ENCODE measurements around the gene MCOLN1.

MCOLN1 gene

GRCh38 chr19:7502552-7502951 lies 19.9 kb upstream of the MCOLN1 start:
- DNase-seq (ENCODE audit: low read depth): no peak

DNA sequence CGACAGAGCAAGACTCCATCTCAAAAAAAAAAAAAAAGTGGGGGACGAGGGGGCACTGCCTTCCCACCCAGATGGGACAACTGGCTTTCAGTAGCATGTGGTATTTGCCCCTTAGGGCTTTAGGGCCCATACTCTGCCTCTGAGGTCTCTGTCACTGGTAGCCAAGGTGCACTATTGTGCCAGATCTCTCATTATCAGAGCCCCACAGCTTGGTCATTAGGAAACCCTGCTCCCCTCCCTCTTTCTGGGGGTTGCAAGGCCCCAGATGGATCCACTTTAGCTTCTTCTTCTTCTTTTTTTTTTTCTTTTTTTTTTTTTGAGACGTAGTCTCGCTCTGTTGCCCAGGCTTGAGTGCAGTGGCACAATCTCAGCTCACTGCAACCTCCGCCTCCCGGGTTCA lies 17.7 kb upstream of the MCOLN1 start:
- no peak for DNase-seq (ENCODE audit: low read depth)

DNA sequence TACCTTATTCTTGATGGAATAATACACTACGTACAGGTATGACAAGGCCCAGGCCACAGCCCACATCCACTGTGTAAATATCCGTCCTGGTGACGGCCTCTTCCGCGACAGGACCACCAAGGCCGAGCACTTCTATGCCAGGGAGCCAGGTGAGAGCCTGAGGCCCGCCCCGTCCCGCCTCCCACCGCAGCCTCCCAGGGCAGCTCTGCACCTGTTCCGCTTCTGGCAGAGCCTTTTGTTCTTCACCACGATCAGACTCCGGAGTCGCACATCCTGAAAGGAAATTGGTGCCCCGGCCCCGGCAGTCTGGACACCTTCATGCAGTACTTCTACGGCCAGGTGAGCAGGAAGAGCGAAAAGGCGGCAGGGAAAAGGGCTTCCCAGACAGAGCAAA lies 17.1 kb upstream of the MCOLN1 start:
- no peak for DNase-seq (ENCODE audit: low read depth)

GRCh38 chr19:7505682-7506384 lies 16.6 kb upstream of the MCOLN1 start:
- DNase-seq (ENCODE audit: low read depth): peak; percentile 30

DNA sequence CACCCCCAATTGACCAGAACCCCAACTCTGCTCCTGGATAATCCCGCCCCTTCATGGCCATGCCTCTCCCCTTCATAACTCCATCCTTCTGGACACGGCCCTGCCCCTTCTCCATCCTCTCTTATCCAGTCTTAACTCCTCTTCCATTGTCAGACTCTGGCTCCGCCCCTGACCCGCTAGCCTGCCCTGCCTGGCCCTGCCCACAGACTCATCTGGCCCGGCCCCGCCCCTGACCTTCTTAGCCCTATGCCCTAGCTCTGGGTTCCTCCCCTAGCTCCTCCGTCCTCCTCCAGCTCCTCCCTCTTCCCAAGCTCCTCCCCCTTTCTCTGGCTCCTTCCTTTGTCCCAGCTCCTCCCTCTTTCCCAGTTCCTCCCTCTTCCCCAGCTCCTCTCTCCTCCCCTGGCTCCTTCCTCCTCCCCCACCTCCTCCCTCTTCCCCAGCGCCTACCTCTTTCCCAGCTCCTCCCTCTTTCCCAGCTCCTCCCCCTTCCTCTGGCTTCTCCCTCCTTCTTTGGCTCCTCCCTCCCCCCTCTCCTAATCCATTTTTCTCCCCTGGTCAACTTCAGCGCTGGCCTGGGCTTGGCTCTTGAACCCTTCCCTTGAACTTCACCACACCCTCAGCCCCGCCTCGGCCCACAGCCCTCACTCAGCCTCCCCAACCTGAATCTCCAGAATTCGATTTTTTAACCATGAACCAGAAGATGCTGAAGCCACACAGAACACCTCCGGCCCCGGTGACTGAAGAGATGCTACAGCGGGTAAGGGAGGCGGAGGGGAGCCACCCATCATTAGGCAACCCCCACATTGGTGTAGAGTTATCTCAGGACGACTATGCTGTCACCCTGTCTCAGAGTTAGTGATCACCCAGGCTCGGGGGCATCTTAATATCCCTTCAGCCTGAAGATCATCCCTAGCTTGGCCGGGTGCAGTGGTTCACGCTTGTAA lies 15.8 kb upstream of the MCOLN1 start:
- peak; percentile 64 for DNase-seq (ENCODE audit: low read depth)

DNA sequence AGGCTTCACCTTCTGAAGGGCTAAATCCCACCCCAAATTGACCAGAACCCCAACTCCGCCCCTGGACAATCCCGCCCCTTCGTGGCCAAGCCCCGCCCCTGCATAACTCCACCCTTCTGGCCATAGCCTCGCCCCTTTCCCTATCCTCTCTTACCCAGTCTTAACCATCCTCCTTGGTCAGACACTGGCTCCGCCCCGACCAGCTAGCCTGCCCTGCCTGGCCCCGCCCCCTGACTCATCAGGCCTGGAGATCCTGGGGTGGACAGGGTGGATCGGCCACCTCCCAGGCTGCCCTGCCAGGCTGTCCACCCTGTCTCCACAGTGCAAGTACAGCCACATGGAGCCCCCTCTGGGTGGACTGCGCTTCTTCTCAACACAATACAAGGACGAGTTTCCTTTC lies 14.5 kb upstream of the MCOLN1 start:
- peak; percentile 38 for DNase-seq (ENCODE audit: low read depth)

DNA sequence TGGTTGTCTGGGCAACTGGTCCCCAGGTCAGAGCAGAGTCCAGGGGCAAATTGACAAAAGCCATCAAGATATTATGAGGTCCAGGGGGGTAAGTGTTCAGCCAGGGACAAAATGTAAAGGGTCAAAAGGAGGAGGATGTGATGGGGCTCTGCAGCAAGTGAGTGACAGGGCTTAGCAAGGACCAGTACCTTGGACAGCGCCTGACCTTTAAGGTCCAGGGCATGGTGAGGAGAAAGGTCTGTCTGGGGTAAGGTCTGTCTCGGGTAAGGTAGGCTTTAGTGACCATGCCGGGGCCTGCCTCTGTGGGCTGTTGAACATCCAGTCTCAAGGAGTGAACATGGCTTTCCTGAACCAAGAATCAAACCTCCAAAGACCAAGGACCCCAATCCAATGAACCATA lies 12.8 kb upstream of the MCOLN1 start:
- DNase-seq (ENCODE audit: low read depth): no peak

- no peak for DNase-seq (ENCODE audit: low read depth)
Measured at GRCh38 chr19:7512400-7512851, 10.0 kb upstream of the MCOLN1 start.

GRCh38 chr19:7513809-7514642 lies 8.4 kb upstream of the MCOLN1 start:
- no peak for DNase-seq (ENCODE audit: low read depth)

GRCh38 chr19:7515110-7515644 lies 7.2 kb upstream of the MCOLN1 start:
- DNase-seq (ENCODE audit: low read depth): no peak

DNA sequence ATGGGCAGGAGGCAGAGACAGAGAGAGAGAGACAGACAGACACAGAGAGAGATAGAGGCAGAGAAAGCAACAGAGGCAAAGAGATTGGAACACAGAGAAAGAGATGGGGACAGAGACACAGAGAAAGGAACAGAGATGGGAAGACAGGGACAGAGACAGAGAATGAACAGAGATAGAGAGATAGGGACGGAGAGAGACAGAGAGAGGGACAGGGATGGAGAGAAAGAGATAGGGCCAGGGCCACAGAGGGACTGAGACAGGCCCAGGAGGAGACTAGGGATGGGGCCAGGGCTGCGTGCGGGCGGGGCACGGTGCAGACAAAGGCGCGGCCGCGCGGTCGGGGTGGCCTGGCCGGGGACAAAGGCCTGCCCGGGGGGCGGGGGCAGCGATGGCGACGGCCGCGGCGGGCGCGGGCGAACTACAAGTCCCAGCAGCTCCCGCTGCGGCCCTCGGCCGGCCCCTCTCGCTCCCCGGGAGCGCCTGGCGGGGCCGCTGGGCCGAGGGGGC lies 6.7 kb upstream of the MCOLN1 start, which contains the start of gene ZNF358:
ZNF358 (plus strand) TSS at position 459 of the 507 bp plus-strand sequence. CDS start 3,140 bp downstream, outside the sequence.
- DNase-seq (ENCODE audit: low read depth): peak; percentile 44

- DNase-seq (ENCODE audit: low read depth): no peak
Measured at GRCh38 chr19:7516333-7516732, 6.1 kb upstream of the MCOLN1 start.

GRCh38 chr19:7516878-7517277 lies 5.5 kb upstream of the MCOLN1 start:
- DNase-seq (ENCODE audit: low read depth): no peak

DNA sequence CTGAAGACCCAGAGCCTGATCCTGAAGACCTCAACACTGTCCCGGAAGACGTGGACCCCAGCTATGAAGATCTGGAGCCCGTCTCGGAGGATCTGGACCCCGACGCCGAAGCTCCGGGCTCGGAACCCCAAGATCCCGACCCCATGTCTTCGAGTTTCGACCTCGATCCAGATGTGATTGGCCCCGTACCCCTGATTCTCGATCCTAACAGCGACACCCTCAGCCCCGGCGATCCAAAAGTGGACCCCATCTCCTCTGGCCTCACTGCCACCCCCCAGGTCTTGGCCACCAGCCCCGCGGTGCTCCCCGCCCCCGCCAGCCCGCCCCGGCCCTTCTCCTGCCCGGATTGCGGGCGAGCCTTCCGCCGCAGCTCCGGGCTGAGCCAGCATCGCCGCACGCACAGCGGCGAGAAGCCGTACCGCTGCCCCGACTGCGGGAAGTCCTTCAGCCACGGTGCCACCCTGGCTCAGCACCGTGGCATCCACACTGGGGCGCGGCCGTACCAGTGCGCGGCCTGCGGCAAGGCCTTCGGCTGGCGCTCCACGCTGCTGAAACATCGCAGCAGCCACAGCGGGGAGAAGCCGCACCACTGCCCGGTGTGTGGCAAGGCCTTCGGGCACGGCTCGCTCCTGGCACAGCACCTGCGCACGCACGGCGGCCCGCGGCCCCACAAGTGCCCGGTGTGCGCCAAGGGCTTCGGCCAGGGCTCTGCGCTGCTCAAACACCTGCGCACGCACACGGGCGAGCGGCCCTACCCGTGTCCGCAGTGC lies 2.9 kb upstream of the MCOLN1 start:
- no peak for DNase-seq (ENCODE audit: low read depth)

DNA sequence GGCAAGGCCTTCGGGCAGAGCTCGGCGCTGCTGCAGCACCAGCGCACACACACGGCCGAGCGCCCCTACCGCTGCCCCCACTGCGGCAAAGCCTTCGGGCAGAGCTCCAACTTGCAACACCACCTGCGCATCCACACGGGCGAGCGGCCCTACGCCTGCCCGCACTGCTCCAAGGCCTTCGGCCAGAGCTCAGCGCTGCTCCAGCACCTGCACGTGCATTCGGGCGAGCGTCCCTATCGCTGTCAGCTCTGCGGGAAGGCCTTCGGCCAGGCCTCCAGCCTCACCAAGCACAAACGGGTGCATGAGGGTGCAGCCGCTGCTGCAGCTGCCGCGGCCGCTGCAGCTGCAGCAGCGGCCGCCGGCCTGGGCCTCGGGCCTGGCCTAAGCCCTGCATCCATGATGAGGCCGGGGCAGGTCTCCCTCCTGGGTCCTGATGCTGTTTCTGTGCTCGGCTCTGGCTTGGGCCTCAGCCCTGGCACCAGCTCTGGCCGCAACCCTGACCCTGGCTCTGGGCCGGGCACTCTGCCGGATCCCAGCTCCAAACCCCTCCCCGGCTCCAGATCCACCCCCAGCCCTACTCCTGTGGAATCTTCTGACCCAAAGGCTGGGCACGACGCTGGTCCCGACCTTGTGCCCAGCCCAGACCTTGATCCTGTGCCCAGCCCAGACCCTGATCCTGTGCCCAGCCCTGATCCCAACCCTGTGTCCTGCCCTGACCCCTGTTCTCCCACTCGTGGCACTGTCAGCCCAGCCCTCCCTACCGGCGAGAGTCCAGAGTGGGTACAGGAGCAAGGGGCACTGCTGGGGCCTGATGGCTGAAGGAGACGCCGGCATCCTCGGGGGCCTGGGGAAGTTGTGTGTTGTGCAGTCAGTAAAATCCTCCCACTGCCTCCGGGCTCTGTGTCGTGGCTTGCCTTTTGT lies 2.0 kb upstream of the MCOLN1 start:
- no peak for DNase-seq (ENCODE audit: low read depth)

- DNase-seq (ENCODE audit: low read depth): no peak
Measured at GRCh38 chr19:7521551-7522071, 813 bp upstream of the MCOLN1 start.

- no peak for DNase-seq (ENCODE audit: low read depth)
Measured at GRCh38 chr19:7522923-7523667, 671 bp downstream of the MCOLN1 start.

GRCh38 chr19:7524523-7524922 lies 2.1 kb downstream of the MCOLN1 start:
- DNase-seq (ENCODE audit: low read depth): no peak

Data from activated T-cell treated with anti-CD3 and anti-CD28 coated beads for 48 hours (primary cell).